ENCODE results near the gene PRKD3.

DNA sequence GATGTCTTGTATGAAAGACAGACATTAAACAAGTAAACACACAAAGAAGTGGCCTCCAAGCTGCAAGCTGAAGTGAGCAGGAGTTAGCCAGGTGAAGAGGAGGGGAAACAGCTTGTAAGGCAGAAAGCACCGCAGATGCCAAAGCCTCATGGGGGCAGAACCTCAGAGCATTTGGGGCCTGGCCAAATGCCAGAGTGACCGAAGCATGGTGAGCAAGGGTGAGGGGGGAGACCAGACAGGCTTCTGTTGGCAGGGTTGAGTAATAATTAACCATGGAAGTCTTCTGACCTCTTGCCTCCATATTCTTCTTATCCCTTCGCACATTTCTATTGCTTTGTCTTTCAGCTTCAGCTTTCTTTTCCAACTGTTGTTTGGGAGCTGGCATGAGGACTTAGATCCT is 25.4 kb upstream of the PRKD3 start:
- TF ChIP-seq, protein P1, sequence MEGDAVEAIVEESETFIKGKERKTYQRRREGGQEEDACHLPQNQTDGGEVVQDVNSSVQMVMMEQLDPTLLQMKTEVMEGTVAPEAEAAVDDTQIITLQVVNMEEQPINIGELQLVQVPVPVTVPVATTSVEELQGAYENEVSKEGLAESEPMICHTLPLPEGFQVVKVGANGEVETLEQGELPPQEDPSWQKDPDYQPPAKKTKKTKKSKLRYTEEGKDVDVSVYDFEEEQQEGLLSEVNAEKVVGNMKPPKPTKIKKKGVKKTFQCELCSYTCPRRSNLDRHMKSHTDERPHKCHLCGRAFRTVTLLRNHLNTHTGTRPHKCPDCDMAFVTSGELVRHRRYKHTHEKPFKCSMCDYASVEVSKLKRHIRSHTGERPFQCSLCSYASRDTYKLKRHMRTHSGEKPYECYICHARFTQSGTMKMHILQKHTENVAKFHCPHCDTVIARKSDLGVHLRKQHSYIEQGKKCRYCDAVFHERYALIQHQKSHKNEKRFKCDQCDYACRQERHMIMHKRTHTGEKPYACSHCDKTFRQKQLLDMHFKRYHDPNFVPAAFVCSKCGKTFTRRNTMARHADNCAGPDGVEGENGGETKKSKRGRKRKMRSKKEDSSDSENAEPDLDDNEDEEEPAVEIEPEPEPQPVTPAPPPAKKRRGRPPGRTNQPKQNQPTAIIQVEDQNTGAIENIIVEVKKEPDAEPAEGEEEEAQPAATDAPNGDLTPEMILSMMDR (IDR thresholded peaks at IDR 0.05), result no peak
- TF ChIP-seq EP300 (IDR thresholded peaks at IDR 0.05) (no peak), POLR2A (IDR thresholded peaks at IDR 0.05) (no peak)
